Measurements from ENCODE around the gene ZBTB38. TPM values are rescaled to one million over a fixed set of nuclear protein-coding genes. Genes with fewer than 3 reads are reported as not detected.

Gene ZBTB38
- total RNA-seq, 2 donors from 2014 or later, result 33.3 to 45.6 TPM

- H3K4me3 Mint-ChIP-seq, result peak overlapping the region; percentile 89
- H3K9me3 Mint-ChIP-seq, result no peaks in the 10 kb centered on the region
- no peak for ATAC-seq (replicated peaks)
- H3K27me3 Mint-ChIP-seq, result no peaks in the 10 kb centered on the region
- peak overlapping the region; percentile 61 for H3K27ac Mint-ChIP-seq
- peaks cover 29% of the 10 kb centered on the region for H3K4me1 Mint-ChIP-seq
- peaks cover 66% of the 10 kb centered on the region for H3K36me3 Mint-ChIP-seq (ENCODE audit: low read depth)
Measured at GRCh38 chr3:141406265-141406664, 38.0 kb downstream of the ZBTB38 start.

- no peaks in the 10 kb centered on the region for H3K27me3 Mint-ChIP-seq
- peak overlapping the region; percentile 61 for H3K27ac Mint-ChIP-seq
- H3K36me3 Mint-ChIP-seq (ENCODE audit: low read depth), result peaks cover 70% of the 10 kb centered on the region
- peak overlapping the region; percentile 89 for H3K4me3 Mint-ChIP-seq
- peaks cover 33% of the 10 kb centered on the region for H3K4me1 Mint-ChIP-seq
- H3K9me3 Mint-ChIP-seq, result no peaks in the 10 kb centered on the region
- no peak for ATAC-seq (replicated peaks)
Measured at GRCh38 chr3:141407047-141407446, 38.7 kb downstream of the ZBTB38 start.

- peaks cover 76% of the 10 kb centered on the region for H3K36me3 Mint-ChIP-seq (ENCODE audit: low read depth)
- H3K4me3 Mint-ChIP-seq, result peak overlapping the region; percentile 22
- ATAC-seq (replicated peaks), result peak; percentile 10
- no peaks in the 10 kb centered on the region for H3K27me3 Mint-ChIP-seq
- H3K9me3 Mint-ChIP-seq, result no peaks in the 10 kb centered on the region
- H3K27ac Mint-ChIP-seq, result peak overlapping the region; percentile 39
- peaks cover 37% of the 10 kb centered on the region for H3K4me1 Mint-ChIP-seq
Measured at GRCh38 chr3:141407825-141408224, 39.5 kb downstream of the ZBTB38 start.

GRCh38 chr3:141408596-141408995 is 40.3 kb downstream of the ZBTB38 start:
- H3K36me3 Mint-ChIP-seq (ENCODE audit: low read depth), result peaks cover 77% of the 10 kb centered on the region
- peak overlapping the region; percentile 78 for H3K4me3 Mint-ChIP-seq
- peaks cover 45% of the 10 kb centered on the region for H3K4me1 Mint-ChIP-seq
- H3K27me3 Mint-ChIP-seq, result no peaks in the 10 kb centered on the region
- ATAC-seq (replicated peaks), result no peak
- peak overlapping the region; percentile 26 for H3K27ac Mint-ChIP-seq
- no peaks in the 10 kb centered on the region for H3K9me3 Mint-ChIP-seq

GRCh38 chr3:141409940-141410241 is 41.6 kb downstream of the ZBTB38 start:
- Mint-ChIP-seq H3K4me1 (peaks cover 54% of the 10 kb centered on the region), H3K4me3 (peak overlapping the region; percentile 78), H3K27ac (peak overlapping the region; percentile 90), H3K9me3 (no peaks in the 10 kb centered on the region), H3K27me3 (no peaks in the 10 kb centered on the region), H3K36me3 (ENCODE audit: low read depth) (peaks cover 77% of the 10 kb centered on the region)
- no peak for ATAC-seq (replicated peaks)

GRCh38 chr3:141410408-141410807 is 42.1 kb downstream of the ZBTB38 start:
- Mint-ChIP-seq H3K27me3 (no peaks in the 10 kb centered on the region), H3K9me3 (no peaks in the 10 kb centered on the region), H3K27ac (peak overlapping the region; percentile 90), H3K4me1 (peaks cover 57% of the 10 kb centered on the region), H3K36me3 (ENCODE audit: low read depth) (peaks cover 77% of the 10 kb centered on the region), H3K4me3 (peak overlapping the region; percentile 78)
- no peak for ATAC-seq (replicated peaks)

GRCh38 chr3:141410846-141411245 is 42.5 kb downstream of the ZBTB38 start:
- no peaks in the 10 kb centered on the region for H3K27me3 Mint-ChIP-seq
- H3K27ac Mint-ChIP-seq, result peak overlapping the region; percentile 90
- H3K4me1 Mint-ChIP-seq, result peaks cover 53% of the 10 kb centered on the region
- peak overlapping the region; percentile 78 for H3K4me3 Mint-ChIP-seq
- H3K9me3 Mint-ChIP-seq, result no peaks in the 10 kb centered on the region
- ATAC-seq (replicated peaks), result no peak
- peaks cover 72% of the 10 kb centered on the region for H3K36me3 Mint-ChIP-seq (ENCODE audit: low read depth)

GRCh38 chr3:141411251-141411771 is 43.0 kb downstream of the ZBTB38 start:
- Mint-ChIP-seq H3K9me3 (no peaks in the 10 kb centered on the region), H3K36me3 (ENCODE audit: low read depth) (peaks cover 70% of the 10 kb centered on the region), H3K4me3 (peak overlapping the region; percentile 78), H3K4me1 (peaks cover 48% of the 10 kb centered on the region), H3K27ac (peak overlapping the region; percentile 90), H3K27me3 (no peaks in the 10 kb centered on the region)
- ATAC-seq (replicated peaks), result peak; percentile 35

GRCh38 chr3:141412087-141412935 is 44.0 kb downstream of the ZBTB38 start:
- no peak for ATAC-seq (replicated peaks)
- no peaks in the 10 kb centered on the region for H3K9me3 Mint-ChIP-seq
- H3K27ac Mint-ChIP-seq, result peak overlapping the region; percentile 90
- H3K4me1 Mint-ChIP-seq, result peaks cover 48% of the 10 kb centered on the region
- peaks cover 69% of the 10 kb centered on the region for H3K36me3 Mint-ChIP-seq (ENCODE audit: low read depth)
- H3K27me3 Mint-ChIP-seq, result no peaks in the 10 kb centered on the region
- H3K4me3 Mint-ChIP-seq, result peak overlapping the region; percentile 78

- no peak for ATAC-seq (replicated peaks)
- peak overlapping the region; percentile 90 for H3K27ac Mint-ChIP-seq
- H3K4me1 Mint-ChIP-seq, result peaks cover 50% of the 10 kb centered on the region
- H3K4me3 Mint-ChIP-seq, result peak overlapping the region; percentile 78
- H3K27me3 Mint-ChIP-seq, result no peaks in the 10 kb centered on the region
- H3K9me3 Mint-ChIP-seq, result no peaks in the 10 kb centered on the region
- peaks cover 67% of the 10 kb centered on the region for H3K36me3 Mint-ChIP-seq (ENCODE audit: low read depth)
Measured at GRCh38 chr3:141412936-141413354, 44.6 kb downstream of the ZBTB38 start.

- no peaks in the 10 kb centered on the region for H3K9me3 Mint-ChIP-seq
- H3K4me3 Mint-ChIP-seq, result peak overlapping the region; percentile 78
- peaks cover 54% of the 10 kb centered on the region for H3K4me1 Mint-ChIP-seq
- H3K36me3 Mint-ChIP-seq (ENCODE audit: low read depth), result peaks cover 67% of the 10 kb centered on the region
- peak; percentile 69 for ATAC-seq (replicated peaks)
- H3K27me3 Mint-ChIP-seq, result no peaks in the 10 kb centered on the region
- peak overlapping the region; percentile 90 for H3K27ac Mint-ChIP-seq
Measured at GRCh38 chr3:141413391-141413790, 45.1 kb downstream of the ZBTB38 start.

- H3K4me3 Mint-ChIP-seq, result peak overlapping the region; percentile 78
- peak; percentile 66 for ATAC-seq (replicated peaks)
- H3K27ac Mint-ChIP-seq, result peak overlapping the region; percentile 90
- no peaks in the 10 kb centered on the region for H3K9me3 Mint-ChIP-seq
- peaks cover 68% of the 10 kb centered on the region for H3K36me3 Mint-ChIP-seq (ENCODE audit: low read depth)
- H3K27me3 Mint-ChIP-seq, result no peaks in the 10 kb centered on the region
- peaks cover 60% of the 10 kb centered on the region for H3K4me1 Mint-ChIP-seq
Measured at GRCh38 chr3:141413801-141414689, 45.7 kb downstream of the ZBTB38 start.

- Mint-ChIP-seq H3K27ac (peak overlapping the region; percentile 90), H3K4me1 (peaks cover 56% of the 10 kb centered on the region), H3K9me3 (no peaks in the 10 kb centered on the region), H3K27me3 (no peaks in the 10 kb centered on the region), H3K4me3 (peak overlapping the region; percentile 78), H3K36me3 (ENCODE audit: low read depth) (peaks cover 70% of the 10 kb centered on the region)
- peak; percentile 62 for ATAC-seq (replicated peaks)
Measured at GRCh38 chr3:141414800-141415462, 46.6 kb downstream of the ZBTB38 start.

- no peaks in the 10 kb centered on the region for H3K9me3 Mint-ChIP-seq
- H3K36me3 Mint-ChIP-seq (ENCODE audit: low read depth), result peaks cover 81% of the 10 kb centered on the region
- peak overlapping the region; percentile 90 for H3K27ac Mint-ChIP-seq
Measured at GRCh38 chr3:141415953-141416352, 47.6 kb downstream of the ZBTB38 start.

More at GRCh38 chr3:141415953-141416352, 47.6 kb downstream of the ZBTB38 start:
- Mint-ChIP-seq H3K4me3 (no peak overlapping the region), H3K27me3 (no peaks in the 10 kb centered on the region), H3K4me1 (peaks cover 61% of the 10 kb centered on the region)
- ATAC-seq (replicated peaks), result no peak
